ENCODE data around the gene CXXC1. TPM values are rescaled to one million over a fixed set of nuclear protein-coding genes. Genes with fewer than 3 reads are reported as not detected.
"Not testable (repeated sequence)": the region's sequence is repeated elsewhere in the genome, so short reads cannot be mapped to it uniquely, and the experiment has no call there.

CXXC1 gene
- total RNA-seq, 1 experiment from 2014 or later: 26.3 TPM

GRCh38 chr18:50276452-50276851 is 11.0 kb downstream of the CXXC1 start:
- no peak for DNase-seq (ENCODE audit: low spot score)

GRCh38 chr18:50275503-50276036 is 11.9 kb downstream of the CXXC1 start:
- DNase-seq (ENCODE audit: low spot score): no peak

GRCh38 chr18:50274941-50275340 is 12.6 kb downstream of the CXXC1 start:
- DNase-seq (ENCODE audit: low spot score): no peak

GRCh38 chr18:50274044-50274442 is 13.4 kb downstream of the CXXC1 start:
- no peak for DNase-seq (ENCODE audit: low spot score)

GRCh38 chr18:50273203-50274043 is 14.1 kb downstream of the CXXC1 start:
- DNase-seq (ENCODE audit: low spot score): no peak

GRCh38 chr18:50272568-50272967 is 14.9 kb downstream of the CXXC1 start:
- no peak for DNase-seq (ENCODE audit: low spot score)

GRCh38 chr18:50268022-50268747 is 19.3 kb downstream of the CXXC1 start:
- DNase-seq (ENCODE audit: low spot score): no peak

GRCh38 chr18:50266248-50266704 is 21.2 kb downstream of the CXXC1 start, which contains the start of gene CFAP53:
Gene CFAP53, minus strand, starts transcription at chr18:50266495. Its CDS starts 91 bp downstream, at chr18:50266404.
- DNase-seq (ENCODE audit: low spot score): peak; percentile 68

GRCh38 chr18:50262977-50263376 is 24.5 kb downstream of the CXXC1 start:
- no peak for DNase-seq (ENCODE audit: low spot score)

GRCh38 chr18:50250935-50251334 is 36.6 kb downstream of the CXXC1 start:
- no peak for DNase-seq (ENCODE audit: low spot score)

- DNase-seq (ENCODE audit: low spot score): no peak
Measured at GRCh38 chr18:50249576-50249975, 37.9 kb downstream of the CXXC1 start.

- no peak for DNase-seq (ENCODE audit: low spot score)
Measured at GRCh38 chr18:50247561-50247960, 39.9 kb downstream of the CXXC1 start.

GRCh38 chr18:50241768-50242167 is 45.7 kb downstream of the CXXC1 start:
- DNase-seq (ENCODE audit: low spot score): not testable (repeated sequence)

- DNase-seq (ENCODE audit: low spot score): peak; percentile 22
Measured at GRCh38 chr18:50240080-50240563, 47.4 kb downstream of the CXXC1 start.

- DNase-seq (ENCODE audit: low spot score): no peak
Measured at GRCh38 chr18:50232419-50232818, 55.1 kb downstream of the CXXC1 start.

Small RNAs within 50 kb of the gene (small RNA-seq; reads per million reads assigned to genes)
- 3.1 reads per million, percentile 75 among the genes with 10 or more reads in this experiment for gene RNA5SP458

Other genes starting within 250 kb of the CXXC1 start
- 29.3 and 35.9 TPM in 2 replicates for gene MYO5B, start 92.5 kb downstream of the CXXC1 start, total RNA-seq (2014; rRNA removed; shearing (Covaris generic))
- gene CFAP53, start 21.2 kb downstream of the CXXC1 start, total RNA-seq (2014; rRNA removed; shearing (Covaris generic)): not detected in 2 replicates
- gene MBD1, start 6.2 kb downstream of the CXXC1 start, total RNA-seq (2014; rRNA removed; shearing (Covaris generic)): 47.4 and 50.5 TPM in 2 replicates
- gene SKA1, start 87.4 kb upstream of the CXXC1 start, total RNA-seq (2014; rRNA removed; shearing (Covaris generic)): 7.7 and 9.4 TPM in 2 replicates